GM12801 (cell line): Measurements from ENCODE around the gene C1R.

Experiments
- CTCF ChIP-seq: IDR thresholded peaks from one replicate; pipeline ENCODE4 v1.5.1; 2011; ENCODE audit warnings: control low read depth; ENCODE audit not compliant: insufficient read length; ENCODE audit errors: extremely low read depth

C1R gene

GRCh38 chr12:7125632-7126227 is 33.5 kb upstream of the C1R start:
- no peak for TF ChIP-seq CTCF

GRCh38 chr12:7123806-7124522 is 31.7 kb upstream of the C1R start:
- no peak for TF ChIP-seq CTCF

GRCh38 chr12:7122811-7123769 is 30.8 kb upstream of the C1R start:
- TF ChIP-seq CTCF: no peak

- TF ChIP-seq CTCF: no peak
These were observed 29.1 kb upstream of the C1R start for GRCh38 chr12:7121324-7121723.

GRCh38 chr12:7120166-7120565 is 27.9 kb upstream of the C1R start:
- no peak for TF ChIP-seq CTCF

- TF ChIP-seq CTCF: no peak
These were observed 26.6 kb upstream of the C1R start for GRCh38 chr12:7118881-7119280.

GRCh38 chr12:7117670-7118069 is 25.4 kb upstream of the C1R start:
- TF ChIP-seq CTCF: no peak
